GM21786 (cell line): Measurements from ENCODE around the gene CTRL.

Source experiments
- ATAC-seq: cut with Tn5 transposase; IDR thresholded peaks from one replicate; pipeline ENCODE4 v1.9.1; 2021; ENCODE audit not compliant: unreplicated experiment

Gene CTRL

DNA sequence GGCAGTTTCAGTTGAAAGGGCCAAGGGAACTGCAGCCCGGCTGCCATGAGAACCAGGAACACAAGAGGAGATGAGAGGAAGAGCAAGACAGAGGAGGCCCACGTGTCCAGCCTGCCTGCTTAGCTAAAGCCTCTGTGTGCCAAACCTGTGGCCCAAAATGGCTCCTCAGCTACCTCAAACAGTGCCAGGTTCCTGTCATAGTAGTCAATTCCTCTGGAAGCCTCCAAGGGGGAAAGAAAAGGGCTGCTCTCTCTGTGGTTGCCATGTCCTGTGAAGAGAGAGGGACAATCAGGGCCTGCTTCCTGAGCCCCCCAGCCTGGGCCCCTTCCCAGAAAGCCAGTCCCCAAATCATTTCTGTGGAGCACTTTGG, 31.6 kb upstream of the CTRL start:
- ATAC-seq: no peak

DNA sequence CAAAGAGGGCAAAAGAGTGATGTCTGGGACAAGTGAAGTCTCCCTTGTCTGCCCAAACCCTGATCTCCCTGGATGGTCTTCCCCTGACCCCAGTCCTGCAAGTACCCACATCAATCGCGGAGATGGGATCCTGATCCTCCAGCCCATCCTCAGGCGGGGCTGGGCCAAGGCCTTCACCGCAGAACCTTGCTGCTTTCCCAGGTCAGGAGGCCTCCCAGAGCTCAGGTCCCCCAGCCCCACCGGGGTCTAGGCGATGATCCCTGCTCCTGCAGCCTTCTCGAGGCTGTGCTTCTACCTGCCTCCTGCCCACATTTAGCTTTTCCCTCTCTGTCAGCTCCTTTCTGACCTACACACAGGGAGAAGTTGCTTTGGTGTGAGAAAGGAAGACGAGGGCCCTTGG, 30.5 kb upstream of the CTRL start:
- ATAC-seq: no peak

DNA sequence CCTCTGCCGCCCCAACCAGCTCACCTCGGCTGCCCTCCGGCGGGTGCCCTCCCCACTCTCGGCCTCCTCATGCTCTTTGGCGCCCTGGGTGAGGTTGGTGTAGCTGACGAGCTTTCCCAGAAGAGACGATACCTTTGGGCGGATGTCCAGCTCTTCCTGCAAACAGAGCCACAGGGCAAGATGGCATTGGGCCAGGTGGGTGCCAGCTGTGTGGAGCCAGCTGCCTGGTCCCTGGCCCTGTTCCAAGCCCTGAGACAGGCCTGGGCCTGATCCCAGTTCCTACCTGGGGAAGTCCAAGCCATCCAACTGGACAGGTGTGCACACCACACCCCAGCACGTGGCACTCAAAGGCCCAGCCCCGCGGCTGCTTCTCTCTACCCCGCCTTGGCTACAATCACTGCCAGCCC, 29.9 kb upstream of the CTRL start:
- no peak for ATAC-seq

DNA sequence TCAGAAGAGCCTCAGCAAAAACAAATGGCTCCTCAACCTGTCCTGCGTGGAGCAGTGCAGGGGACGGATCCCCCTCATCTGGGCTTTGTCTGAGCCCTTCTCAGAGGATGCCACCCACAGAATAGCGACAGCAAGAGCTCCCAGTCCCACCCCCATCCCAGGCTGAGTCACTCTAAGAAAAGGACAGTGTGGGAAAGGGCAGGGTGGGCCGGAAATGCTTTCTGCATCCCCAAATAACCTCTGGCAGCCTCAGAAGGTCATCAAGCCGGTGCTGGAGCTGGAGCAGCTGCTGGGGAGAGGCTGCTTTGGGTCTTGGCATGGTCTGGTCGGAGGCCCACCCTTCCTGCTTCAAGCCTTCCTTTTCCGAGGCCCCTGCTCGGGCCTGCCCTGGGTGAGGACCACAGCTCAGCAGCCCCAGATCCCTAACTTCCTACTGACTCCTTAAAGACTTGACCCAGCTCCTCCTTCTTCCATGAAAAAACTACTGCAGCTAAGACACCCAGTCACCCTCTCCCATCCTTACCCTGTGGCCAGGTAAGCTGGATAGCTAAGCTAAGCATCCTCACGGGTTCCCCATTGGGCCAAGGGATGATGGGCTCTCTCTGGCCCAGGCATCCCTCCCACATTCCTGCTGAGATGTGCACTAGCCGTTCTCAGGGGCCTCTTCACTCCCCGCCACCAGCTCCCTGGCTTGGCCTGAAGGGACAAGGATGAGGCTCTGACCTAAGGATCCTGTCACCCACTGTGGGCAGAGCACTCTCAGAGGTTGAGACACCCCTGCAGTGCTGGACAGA, 28.1 kb upstream of the CTRL start:
- no peak for ATAC-seq

DNA sequence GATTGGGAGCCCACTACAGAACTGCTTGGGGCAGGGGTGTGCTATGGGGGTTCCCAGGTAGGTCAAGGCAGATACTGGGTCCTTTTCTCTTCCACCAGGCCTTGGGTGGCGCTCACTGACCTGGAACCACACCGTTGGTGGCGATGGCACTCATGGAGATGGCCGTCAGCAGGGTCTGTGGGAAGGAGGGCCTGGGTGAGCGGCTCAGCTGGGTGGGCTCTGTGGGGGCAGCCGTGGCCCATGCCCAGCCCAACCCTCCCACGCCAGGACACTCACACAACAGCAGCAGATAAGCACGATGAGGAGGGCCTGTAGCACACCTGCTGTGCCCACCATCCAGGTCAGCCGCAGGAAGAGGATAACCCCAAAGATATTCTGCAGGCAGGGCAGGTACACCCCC, 26.0 kb upstream of the CTRL start:
- no peak for ATAC-seq

DNA sequence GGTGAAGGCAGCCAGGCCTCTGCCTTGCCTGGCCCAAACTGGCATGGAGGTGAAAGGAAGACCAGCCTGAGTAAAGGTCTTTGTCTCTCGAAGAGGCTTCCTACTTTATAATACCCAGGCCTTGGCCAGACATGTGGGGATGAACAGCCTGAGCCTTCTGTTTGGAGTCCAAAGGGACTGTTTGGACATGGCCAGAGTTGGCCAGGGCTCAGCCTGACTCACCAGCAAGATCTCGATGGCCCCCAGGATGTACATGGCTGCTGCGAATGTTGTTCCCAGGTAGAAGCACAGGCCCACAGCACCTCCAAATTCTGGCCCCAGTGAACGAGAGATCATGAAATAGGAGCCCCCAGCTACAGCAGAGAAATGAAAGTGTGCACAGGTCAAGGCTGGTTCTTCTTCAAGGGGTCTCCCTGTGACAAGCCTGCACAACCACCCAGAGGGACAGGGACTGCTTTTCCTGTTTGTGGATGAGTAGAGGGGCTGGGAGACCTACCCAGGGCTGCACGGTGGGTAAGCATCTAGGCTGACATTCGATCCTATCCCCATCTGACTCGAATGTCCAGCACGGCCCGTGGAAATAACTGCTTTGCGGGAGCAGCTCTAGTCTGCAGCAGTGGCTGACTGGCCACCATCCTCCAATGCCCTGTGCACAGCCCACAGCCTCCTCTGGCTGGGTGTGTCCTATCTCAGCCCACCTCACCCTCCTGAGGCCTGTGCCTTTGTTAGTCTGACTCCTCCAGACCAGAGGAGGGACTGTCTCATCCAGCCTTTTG, 22.9 kb upstream of the CTRL start:
- ATAC-seq: no peak

DNA sequence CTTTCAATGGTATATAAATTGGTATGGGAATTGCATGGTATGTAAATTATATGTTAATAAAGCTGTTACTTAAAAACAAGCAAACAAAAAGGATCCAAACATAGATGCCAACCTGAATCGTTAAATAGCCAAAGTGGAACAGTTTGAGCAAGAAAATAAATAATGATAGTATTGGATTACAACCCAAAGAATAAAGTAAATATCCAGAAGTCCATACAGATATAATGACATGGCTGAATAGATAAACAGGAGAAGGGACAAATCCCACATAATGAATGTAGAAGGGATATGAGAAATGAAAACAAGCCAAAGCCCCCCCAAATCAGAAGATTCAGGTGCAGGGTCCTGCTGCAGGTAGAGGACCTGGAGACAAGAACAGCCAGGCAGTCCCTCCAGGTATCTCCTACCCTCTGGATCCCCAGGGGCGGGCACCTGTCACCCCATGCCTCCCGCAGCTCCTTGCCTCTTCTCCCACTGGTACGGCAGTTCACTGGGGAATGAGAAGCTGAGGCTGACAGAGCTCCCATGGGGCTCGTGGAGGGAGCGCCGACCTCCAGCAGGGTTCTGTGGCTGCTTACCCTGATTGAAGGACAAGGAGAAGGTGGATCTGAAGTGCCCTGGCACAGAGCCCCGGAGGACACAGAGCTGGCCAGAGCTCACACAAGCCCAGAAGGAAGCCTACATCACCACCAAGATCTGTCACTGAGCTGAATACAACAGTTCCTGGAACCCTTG, 22.1 kb upstream of the CTRL start:
- no peak for ATAC-seq

DNA sequence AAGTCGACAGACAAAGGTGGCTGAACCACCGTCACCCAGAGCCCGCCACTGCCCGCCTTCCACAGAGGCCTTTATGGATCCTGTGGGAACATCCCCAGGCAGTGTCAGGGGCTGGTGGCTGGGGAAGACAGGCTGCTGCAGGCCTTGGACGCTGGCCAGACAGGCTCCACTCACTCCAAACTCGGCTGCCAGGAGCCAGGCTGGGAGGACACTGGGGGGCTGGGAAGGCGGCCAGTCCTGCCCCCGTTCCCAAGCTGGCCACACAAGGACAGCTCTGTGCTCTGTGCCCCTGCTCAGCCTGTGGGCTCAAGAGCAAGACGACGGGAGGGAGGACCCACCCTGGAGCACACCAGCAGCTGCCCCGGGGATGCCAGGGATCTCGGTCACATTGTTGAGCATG, 19.8 kb upstream of the CTRL start:
- no peak for ATAC-seq

DNA sequence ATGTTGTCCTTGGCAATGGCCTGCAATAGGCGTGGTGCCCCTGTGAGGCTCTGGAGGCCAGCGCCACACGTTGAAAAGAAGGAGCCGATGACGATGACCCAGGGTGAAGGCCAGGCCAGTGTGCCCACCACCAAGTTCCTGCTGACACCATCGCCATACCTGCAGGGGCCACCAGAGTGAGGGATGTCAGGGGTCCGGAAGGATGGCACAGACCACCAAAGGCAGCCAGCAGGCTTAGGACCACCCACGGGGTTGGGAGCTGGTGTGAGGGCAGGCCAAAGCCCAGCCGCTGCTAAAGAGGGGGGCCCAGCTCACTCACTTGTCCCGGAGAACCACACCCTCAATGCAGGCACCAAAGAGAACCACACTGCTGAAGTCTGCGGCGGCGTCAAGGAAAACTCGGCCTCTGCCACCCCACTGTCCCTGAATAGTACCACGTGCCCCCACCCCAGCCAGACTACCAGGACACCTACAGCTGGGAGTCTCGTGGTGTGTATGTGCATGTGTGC, 18.7 kb upstream of the CTRL start:
- no peak for ATAC-seq

DNA sequence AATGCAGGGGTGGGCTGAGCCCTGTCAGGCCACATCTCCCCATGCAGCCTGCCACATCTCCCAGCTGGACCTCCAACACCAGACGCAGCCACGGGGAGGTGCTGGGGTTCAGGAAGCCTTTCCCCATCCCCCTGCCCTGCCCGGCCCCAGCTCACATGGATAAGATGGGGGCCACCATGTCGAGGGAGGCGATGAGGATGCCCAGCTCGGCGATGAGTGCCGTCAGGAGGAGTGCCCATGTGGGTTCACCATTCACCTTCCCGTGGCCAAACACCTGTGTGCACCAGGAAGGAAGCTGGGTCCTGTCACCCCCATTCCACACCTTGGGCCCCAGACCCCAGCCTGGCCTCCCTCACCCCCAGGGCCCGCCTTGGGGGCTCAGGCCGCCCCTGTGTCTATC, 18.0 kb upstream of the CTRL start:
- ATAC-seq: no peak

DNA sequence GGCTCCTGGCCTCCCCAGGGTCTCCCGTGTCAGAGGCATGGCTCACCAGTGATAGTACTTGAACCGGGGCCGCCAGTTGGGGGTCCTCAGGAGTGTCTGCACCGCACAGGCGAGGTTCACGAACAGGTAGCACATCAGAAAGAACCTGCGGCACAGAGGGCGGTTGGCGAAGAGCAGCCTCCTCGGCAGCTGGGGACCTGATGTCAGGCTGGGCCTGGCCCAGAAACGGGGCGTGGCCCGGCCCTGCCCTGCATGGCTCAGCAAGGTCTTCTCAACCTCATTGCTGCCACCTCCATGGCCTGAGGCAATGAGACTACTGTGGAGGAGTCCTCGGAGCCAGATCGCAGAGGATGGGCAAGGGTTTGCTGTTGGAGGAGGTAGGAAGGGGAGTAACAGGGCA, 16.4 kb upstream of the CTRL start:
- no peak for ATAC-seq

DNA sequence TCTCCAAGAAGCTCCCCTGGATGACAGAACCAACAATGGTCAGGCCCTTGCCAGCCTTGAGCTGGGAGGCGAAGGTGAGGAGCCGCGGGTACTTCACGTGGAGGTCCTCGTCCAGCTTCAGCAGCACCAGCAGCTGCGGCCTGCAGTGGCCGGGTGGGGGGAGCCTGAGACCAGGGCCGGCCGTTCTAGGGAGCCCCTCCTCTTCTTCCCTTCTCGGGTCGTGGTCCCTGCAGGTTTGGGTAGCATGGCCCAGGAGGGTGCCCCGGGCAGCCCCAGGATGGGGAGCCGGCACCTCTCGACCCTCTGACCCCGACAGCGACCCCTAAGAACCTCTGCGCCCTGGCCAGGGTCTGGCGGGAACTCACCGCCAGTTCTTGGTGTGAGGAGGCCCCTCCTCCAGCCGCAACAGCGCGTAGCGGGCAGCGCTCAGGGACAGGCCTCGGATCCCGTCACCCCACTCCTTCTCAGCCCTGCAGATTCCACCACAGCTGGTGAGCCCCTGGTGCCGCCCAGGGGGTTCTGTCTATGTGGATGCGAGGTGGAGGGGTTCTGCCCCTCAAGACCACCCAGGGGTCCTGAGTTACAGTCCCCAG, 15.4 kb upstream of the CTRL start:
- no peak for ATAC-seq

DNA sequence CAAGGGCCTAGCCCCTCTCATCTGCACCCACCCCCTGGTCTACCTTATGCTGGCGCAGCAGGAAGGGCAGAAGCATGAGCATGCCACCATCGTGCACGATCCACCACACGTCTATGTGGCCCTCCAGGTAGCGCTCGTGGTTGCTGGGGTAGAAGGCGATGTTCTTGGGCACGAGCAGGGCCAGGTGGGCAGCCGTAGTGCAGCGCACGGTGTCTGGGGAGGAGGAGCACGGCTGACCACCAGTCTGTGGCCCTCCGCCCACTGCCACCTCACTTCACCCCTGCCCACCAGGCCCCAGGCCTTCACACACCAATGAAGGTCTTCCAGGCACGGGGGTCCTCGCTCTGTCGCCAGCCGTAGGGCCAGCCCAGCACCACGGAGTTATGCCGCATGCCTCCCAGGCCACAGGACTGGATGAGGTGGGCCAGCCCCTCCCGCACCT, 14.5 kb upstream of the CTRL start:
- no peak for ATAC-seq

DNA sequence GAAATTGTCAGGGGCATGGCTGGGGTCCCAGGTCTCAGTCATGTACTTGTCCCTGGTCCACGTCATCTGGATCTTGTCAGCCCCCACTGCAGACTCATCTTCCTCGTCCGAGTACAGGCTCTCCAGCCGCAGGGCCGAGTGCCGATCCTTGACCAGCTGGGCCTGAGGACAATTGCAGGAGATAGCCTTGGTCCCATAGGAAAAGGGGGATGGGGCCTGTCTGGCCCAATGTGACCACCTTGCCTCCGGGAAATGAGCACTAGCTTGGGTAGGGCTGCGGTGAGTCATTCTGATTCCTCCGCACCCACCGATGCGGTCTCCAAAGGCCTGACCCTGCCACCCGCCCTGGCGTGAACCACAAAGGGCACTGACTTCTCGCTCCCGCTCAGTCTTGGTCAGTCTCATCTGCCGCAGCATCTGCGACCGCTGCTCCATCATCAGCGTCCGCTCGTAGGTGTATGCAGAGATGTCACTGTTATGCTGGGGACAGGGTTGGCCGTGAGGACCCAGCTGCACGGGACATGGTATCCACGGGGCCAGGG, 13.8 kb upstream of the CTRL start:
- no peak for ATAC-seq

DNA sequence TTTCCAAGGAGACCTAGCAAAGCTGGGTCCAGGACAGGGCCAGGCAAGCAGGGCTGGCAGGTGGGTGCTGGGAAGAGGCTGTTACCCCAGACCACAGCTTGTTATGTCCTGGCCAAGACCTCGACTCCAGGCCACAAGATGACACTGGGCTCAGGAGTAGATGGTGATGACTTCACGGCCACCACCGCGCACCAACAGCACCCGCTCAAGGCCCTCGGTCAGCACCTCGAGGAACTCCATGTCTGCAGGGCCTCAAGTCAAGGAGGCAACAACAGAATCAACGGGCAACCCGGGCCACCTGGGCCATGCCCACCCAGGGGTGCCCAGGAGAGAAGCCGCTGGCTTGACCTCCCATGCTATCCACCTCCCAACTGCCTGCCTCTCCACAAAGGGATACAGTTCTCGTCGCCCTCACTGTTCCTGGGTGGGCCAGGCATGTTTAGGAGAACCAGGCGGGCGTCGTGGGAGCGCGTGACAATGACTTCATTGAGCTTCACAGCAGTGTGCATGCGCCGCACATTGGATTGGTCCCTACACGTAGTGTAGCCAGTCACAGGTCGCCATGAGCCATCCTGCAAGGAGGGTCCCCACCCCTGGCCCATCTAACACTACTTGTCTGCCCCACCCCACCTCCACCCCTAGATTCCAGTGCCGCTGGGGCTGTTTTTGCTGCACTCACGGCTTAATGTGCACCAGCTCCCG, 13.2 kb upstream of the CTRL start:
- no peak for ATAC-seq

DNA sequence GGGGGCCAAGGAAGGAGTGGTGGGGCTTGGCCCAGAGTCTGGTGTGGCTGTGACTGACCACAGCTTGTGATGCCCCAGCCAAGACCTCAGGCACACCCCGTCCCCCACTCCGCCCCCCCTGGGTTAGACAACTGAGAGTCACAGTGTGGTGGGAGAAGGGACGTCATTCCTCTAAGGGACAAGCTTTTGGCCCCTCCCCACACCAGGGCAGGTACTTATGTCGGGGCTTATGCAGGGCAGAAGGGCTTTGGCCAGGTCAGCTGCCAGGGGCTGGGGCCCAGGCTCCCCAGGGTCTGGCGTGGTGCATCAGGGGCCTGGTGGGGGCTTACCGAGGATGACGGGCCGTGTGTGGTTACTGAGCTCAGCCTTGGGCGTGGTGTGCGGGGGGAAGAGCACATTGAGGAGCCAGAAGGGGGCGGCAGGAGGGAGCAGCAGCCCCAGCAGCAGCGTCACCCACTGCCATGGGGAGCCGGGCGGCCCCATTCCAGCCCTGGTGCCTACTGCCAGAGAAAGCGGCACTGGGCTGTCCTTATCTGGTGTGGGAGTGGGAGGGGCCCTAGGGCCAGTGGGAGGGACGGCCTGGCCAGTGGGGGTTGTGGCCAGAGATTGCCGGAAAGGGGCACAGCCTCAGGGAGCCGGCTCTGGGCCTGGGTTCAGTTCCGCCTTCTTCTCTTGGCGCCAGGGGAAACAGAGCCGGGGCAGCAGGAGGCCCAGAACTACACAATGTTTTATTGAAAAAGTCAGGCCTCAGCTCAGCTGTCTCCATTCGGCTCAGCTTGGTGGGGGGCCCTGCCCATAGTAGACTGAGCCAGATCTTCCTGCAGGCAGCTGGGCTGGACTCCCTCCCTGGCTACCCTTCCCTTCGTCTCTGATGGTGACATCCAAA, 12.2 kb upstream of the CTRL start, which contains the start of gene LCAT:
Gene LCAT (minus strand): TSS at position 502 of the 886 bp plus-strand sequence. CDS start 19 bp downstream, at position 483.
- ATAC-seq: no peak

DNA sequence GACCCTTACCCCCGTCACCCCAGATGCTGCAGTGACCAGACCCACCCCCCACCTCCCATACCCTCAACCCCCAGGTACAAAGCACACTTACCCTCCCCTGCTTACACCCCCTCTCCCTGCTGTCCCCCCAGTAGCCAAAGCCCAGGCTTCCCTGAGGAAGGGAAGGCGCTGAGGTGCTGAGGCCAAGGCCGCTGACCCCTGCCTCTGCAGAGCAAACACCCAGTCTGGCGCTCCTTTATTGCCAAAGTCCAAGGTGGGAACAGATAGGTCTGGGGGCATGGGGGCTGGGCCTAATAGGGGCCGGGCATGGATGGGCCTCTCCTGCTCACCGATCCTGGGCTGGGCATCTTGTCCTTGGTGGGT, 11.6 kb upstream of the CTRL start:
- no peak for ATAC-seq

DNA sequence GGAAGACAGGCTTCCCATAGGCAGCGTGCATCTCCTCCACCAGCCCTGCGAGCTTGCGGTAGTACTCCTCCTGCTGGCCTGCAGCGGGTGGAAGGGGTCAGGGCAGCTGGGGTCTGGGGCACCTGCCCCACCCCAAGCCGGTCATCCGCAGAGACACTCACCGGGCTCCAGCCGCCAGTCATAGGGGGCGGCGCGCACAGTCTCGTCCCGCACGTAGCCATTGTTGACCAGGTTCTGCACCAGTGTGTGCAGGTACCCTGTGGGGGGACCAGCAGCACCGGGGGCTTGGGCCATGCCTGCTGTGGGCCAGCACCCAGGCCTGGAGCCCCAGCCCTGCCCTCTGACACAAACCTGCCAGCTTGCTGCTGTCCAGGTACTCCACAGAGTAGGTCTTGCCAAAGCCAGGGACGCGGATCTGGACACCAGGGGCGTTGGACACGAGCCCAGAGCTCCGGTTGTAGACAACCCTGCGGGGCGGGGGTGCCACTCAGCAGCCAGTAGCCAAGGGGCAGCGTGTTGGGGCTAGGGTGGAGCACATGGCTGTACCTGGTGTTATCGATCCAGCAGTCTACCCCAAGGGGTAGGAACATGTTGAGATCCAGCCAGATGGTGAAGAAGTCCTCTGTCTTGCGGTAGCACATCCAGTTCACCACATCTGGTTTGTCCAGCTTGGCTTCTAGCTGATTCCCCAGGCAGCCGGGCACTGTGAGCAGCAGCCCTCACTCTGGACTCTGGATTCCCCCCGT, 11.0 kb upstream of the CTRL start:
- ATAC-seq: no peak

DNA sequence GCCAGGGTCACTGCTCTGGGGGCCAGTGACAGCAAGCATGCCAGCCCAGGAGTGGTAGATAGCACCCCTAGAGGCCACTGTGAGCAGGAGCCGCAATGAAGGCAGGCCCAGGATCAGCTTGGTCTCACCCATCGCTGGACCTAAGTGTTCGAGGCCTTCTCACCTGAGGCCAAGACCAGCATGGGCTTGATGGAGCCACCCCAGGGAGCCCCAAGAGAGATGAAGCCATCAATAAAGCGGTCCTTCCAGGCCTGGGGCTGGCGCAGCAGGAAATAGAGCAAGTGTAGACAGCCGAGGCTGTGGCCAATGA, 10.5 kb upstream of the CTRL start:
- ATAC-seq: no peak
